ENCODE measurements around the gene BACE1. TPM values are rescaled to one million over a fixed set of nuclear protein-coding genes. Genes with fewer than 3 reads are reported as not detected.

The BACE1 gene
- total RNA-seq, 1 experiment from 2014 or later: 10.2 TPM

GRCh38 chr11:117313828-117314768 is 2.0 kb downstream of the BACE1 start:
- Histone ChIP-seq H3K14ac (ENCODE audit: insufficient read depth, low read length) (no peak overlapping the region; the same call in 1 of the 2 replicates), H3K18ac (ENCODE audit: insufficient read length, low read depth, low read length) (no peak overlapping the region), H3K79me1 (ENCODE audit: insufficient read depth, low read depth, low read length, poor library complexity, severe bottlenecking) (no peaks in the 10 kb centered on the region), H3K9ac (ENCODE audit: extremely low read depth, insufficient read length, low read length) (no peak overlapping the region), H4K20me1 (ENCODE audit: control insufficient read depth, insufficient read depth, insufficient read length) (no peaks in the 10 kb centered on the region), H2BK5ac (ENCODE audit: insufficient read length, low read length) (no peak overlapping the region), H4K5ac (ENCODE audit: insufficient read length, low read depth, low read length) (no peak overlapping the region), H3T11ph (ENCODE audit: low read length) (no peak overlapping the region), H2AFZ (ENCODE audit: low read length) (no peak overlapping the region), H3K23ac (ENCODE audit: insufficient read length, low read depth, low read length) (no peak overlapping the region), H3K27ac (ENCODE audit: insufficient read length, low read depth, low read length) (no peak overlapping the region), H3K4me2 (ENCODE audit: insufficient read depth, insufficient read length, low read length) (no peak overlapping the region), H3K4me1 (ENCODE audit: insufficient read depth, low read length) (no peaks in the 10 kb centered on the region), H2AK5ac (ENCODE audit: insufficient read length, low read length) (no peak overlapping the region), H4K8ac (replicated peaks; ENCODE audit: insufficient read length, low read depth, low read length) (no peak overlapping the region), H3K4ac (ENCODE audit: low read depth, low read length) (no peak overlapping the region), H3K79me2 (ENCODE audit: insufficient read depth, low read length) (no peaks in the 10 kb centered on the region), H3K23me2 (ENCODE audit: insufficient read length, low read depth, low read length, poor library complexity, severe bottlenecking) (peaks cover 10% of the 10 kb centered on the region), H2BK15ac (ENCODE audit: low read depth, low read length) (no peak overlapping the region), H3K9me3 (ENCODE audit: control insufficient read depth, low read depth, low read length) (no peaks in the 10 kb centered on the region), H2BK20ac (ENCODE audit: low read depth, low read length, poor library complexity, severe bottlenecking) (no peak overlapping the region), H3K27me3 (ENCODE audit: insufficient read depth, low read length) (no peaks in the 10 kb centered on the region), H4K91ac (ENCODE audit: insufficient read length, low read depth, low read length) (no peak overlapping the region), H3K56ac (ENCODE audit: insufficient read length, low read depth, low read length) (no peak overlapping the region), H2BK120ac (ENCODE audit: low read depth, low read length, poor library complexity, severe bottlenecking) (no peak overlapping the region), H2BK12ac (ENCODE audit: insufficient read length, low read depth, low read length) (no peak overlapping the region)
- Mint-ChIP-seq H3K4me3 (peak overlapping the region; percentile 65 to 79), H3K36me3 (ENCODE audit: insufficient read depth in 1 of 3, low read depth in 3 of 3) (no peaks in the 10 kb centered on the region), H3K4me1 (peaks cover 13 to 15% of the 10 kb centered on the region in 2 experiments), H3K27me3 (ENCODE audit: low read depth) (peaks cover 7% of the 10 kb centered on the region), H3K9me3 (no peaks in the 10 kb centered on the region), H3K27ac (no peak overlapping the region)
- no peak for TF ChIP-seq CTCF (conservative IDR thresholded peaks at IDR 0.05)
- no CpG with 5 or more reads among the region's 14 CpGs for WGBS (ENCODE audit: extremely low coverage, insufficient read length, low lambda C conversion rate)
- no peak for DNase-seq
